Heart left ventricle (tissue), 13 donors: ENCODE data around the gene SEMA6A.

ENCODE experiments used
- POLR2A ChIP-seq, 2 donors: fragments of 450-650 bp; IDR thresholded peaks; one replicate each; pipeline ENCODE4 v1.6.1; 2017; ENCODE audit warnings: antibody characterized with exemption in 2 of 2, mild to moderate bottlenecking in 2 of 2, moderate library complexity in 2 of 2
- TF ChIP-seq, protein P1 (sequence below), 12 donors: fragments of 200-600 bp; sonication (generic) in 4 of 12; IDR thresholded peaks; one replicate each; pipeline versions ENCODE4 v1.5.0 to v1.8.0; 2018 to 2022; ENCODE audit warnings: antibody characterized with exemption in 12 of 12, mild to moderate bottlenecking in 5 of 12
- donor health status: ischemic (EF 13 %, LVEDD 7.1; RV severe dilation, severe dysfunction).
- donor health status: DM: no; HTN: yes; CAD: no.
- donor health status: DM: no; HTN: no; CAD: no.
- donor health status: ischemic (EF 25% LVEDD 6.9; RV normal size, moderate dysfunction).
- donor health status: ischemic (EF 25% LVEDD 5.7; RV mildly dilated, moderate dysfunction).
- donor health status: ischemic (EF 35%, LVEDD 5.7; RV mildly dilated, moderate dysfunction).
- donor health status: nonischemic (EF 11% LVEDD 7.7; RV severe dilation, severe dysfunction).
- donor health status: DM: yes; HTN: yes; CAD: no.
- donor health status: PGD.
- donor health status: ischemic (EF 29% LVEDD 5.4; RV normal size, mild dysfunction).
- donor health status: nonischemic (EF 23%, LVEDD 6.1; RV moderate dilation, normal function).

DNA sequence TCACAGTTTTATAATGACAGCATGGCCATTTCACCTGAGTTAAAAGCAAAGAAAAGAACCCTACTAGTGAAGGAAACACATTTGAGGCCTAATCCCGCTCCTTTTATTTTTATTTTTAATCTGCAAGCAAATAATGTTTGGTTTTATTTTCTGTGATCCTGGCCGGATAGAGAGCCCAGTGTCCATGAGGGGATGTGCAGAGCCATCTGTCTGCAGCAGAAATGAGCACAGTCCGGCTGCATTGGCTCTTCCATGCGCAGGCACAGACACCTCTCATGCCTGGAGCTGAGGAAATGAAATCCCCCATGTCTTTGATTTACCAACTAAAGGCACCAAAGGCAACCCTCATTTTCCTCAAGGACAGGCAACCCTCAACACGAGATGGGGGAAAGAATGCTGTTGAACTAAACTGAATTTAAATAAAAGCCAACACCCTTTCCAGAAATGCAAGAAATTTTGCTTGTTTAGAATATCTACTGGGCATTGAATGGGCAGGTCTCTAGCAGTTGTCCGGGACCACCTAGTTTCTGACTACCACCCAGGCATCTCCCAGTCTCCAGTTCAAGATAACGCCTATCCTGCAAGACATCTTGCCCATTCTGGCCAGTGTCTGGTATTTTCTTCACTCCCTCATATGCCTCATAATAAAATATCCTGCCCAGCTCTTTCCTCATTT lies 47.9 kb upstream of the SEMA6A start:
- TF ChIP-seq POLR2A (IDR thresholded peaks at IDR 0.05): no peak
- TF ChIP-seq, protein P1, sequence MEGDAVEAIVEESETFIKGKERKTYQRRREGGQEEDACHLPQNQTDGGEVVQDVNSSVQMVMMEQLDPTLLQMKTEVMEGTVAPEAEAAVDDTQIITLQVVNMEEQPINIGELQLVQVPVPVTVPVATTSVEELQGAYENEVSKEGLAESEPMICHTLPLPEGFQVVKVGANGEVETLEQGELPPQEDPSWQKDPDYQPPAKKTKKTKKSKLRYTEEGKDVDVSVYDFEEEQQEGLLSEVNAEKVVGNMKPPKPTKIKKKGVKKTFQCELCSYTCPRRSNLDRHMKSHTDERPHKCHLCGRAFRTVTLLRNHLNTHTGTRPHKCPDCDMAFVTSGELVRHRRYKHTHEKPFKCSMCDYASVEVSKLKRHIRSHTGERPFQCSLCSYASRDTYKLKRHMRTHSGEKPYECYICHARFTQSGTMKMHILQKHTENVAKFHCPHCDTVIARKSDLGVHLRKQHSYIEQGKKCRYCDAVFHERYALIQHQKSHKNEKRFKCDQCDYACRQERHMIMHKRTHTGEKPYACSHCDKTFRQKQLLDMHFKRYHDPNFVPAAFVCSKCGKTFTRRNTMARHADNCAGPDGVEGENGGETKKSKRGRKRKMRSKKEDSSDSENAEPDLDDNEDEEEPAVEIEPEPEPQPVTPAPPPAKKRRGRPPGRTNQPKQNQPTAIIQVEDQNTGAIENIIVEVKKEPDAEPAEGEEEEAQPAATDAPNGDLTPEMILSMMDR (IDR thresholded peaks at IDR 0.05): no peak
